ENCODE data around the gene OR6N1. TPM values are rescaled to one million over a fixed set of nuclear protein-coding genes. Genes with fewer than 3 reads are reported as not detected.

Gene OR6N1
- total and polyA plus RNA-seq, 9 of the 15 experiments (the other 6 are each of a cell fraction or from before 2014, with no cell fraction given), result 0.01 to 0.07 TPM; not detected in 7

- TF ChIP-seq SMARCE1 (IDR thresholded peaks at IDR 0.05) (peak; percentile 98), MAX (CRISPR knock-in tag; IDR thresholded peaks at IDR 0.05) (no peak), ZNF124 (CRISPR knock-in tag; IDR thresholded peaks at IDR 0.05) (no peak), MCM5 (IDR thresholded peaks at IDR 0.05; ENCODE audit: low read depth) (no peak), ARHGAP35 (IDR thresholded peaks at IDR 0.05; ENCODE audit: partially characterized antibody) (no peak), KLF1 (tag; IDR thresholded peaks at IDR 0.05) (no peak), ZFPM2 (CRISPR knock-in tag; IDR thresholded peaks at IDR 0.05) (no peak), TBP (optimal IDR thresholded peaks at IDR 0.05; ENCODE audit: low read depth, low read length) (no peak), FOSL1 (tag; conservative IDR thresholded peaks at IDR 0.05) (peak; percentile 99), EP300 (IDR thresholded peaks at IDR 0.05; ENCODE audit: low read length) (peak; percentile 97), ZNF764 (CRISPR knock-in tag; IDR thresholded peaks at IDR 0.05; ENCODE audit: low read depth) (no peak), ZNF778 (CRISPR knock-in tag; IDR thresholded peaks at IDR 0.05) (no peak), ZNF717 (CRISPR knock-in tag; IDR thresholded peaks at IDR 0.05) (no peak), RBM39 (optimal IDR thresholded peaks at IDR 0.05; ENCODE audit: low read depth, low read length) (no peak), EWSR1 (IDR thresholded peaks at IDR 0.05; ENCODE audit: borderline replicate concordance, low read depth, partially characterized antibody) (no peak), COPS2 (conservative IDR thresholded peaks at IDR 0.05) (no peak), BRCA1 (IDR thresholded peaks at IDR 0.05) (no peak), BRCA1 (CRISPR knock-in tag; IDR thresholded peaks at IDR 0.05) (no peak), RNF219 (CRISPR knock-in tag; IDR thresholded peaks at IDR 0.05) (no peak), RBFOX2 (IDR thresholded peaks at IDR 0.05; ENCODE audit: low read depth, low read length) (0 out of 2 replicates have a peak, but pooled peaks have one; percentile 30), HNRNPK (IDR thresholded peaks at IDR 0.05; ENCODE audit: low read depth, low read length, poor library complexity, severe bottlenecking) (no peak), ZNF324 (CRISPR knock-in tag; IDR thresholded peaks at IDR 0.05) (no peak), PCBP1 (IDR thresholded peaks at IDR 0.05; ENCODE audit: low read depth, low read length, poor library complexity, severe bottlenecking) (no peak), ZNF76 (CRISPR knock-in tag; IDR thresholded peaks at IDR 0.05; ENCODE audit: borderline replicate concordance) (no peak)
- TF ChIP-seq, protein P1, sequence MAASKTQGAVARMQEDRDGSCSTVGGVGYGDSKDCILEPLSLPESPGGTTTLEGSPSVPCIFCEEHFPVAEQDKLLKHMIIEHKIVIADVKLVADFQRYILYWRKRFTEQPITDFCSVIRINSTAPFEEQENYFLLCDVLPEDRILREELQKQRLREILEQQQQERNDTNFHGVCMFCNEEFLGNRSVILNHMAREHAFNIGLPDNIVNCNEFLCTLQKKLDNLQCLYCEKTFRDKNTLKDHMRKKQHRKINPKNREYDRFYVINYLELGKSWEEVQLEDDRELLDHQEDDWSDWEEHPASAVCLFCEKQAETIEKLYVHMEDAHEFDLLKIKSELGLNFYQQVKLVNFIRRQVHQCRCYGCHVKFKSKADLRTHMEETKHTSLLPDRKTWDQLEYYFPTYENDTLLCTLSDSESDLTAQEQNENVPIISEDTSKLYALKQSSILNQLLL (CRISPR knock-in tag; IDR thresholded peaks at IDR 0.05; ENCODE audit: borderline replicate concordance), result no peak
- TF ChIP-seq, protein P2, sequence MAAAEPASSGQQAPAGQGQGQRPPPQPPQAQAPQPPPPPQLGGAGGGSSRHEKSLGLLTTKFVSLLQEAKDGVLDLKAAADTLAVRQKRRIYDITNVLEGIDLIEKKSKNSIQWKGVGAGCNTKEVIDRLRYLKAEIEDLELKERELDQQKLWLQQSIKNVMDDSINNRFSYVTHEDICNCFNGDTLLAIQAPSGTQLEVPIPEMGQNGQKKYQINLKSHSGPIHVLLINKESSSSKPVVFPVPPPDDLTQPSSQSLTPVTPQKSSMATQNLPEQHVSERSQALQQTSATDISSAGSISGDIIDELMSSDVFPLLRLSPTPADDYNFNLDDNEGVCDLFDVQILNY (CRISPR knock-in tag; IDR thresholded peaks at IDR 0.05), result no peak
Observed at GRCh38 chr1:158819461-158820443, 47.8 kb upstream of the OR6N1 start (continued).

All from K562 (cell line).